K562 (cell line): ENCODE results near the gene FLVCR2. TPM values are rescaled to one million over a fixed set of nuclear protein-coding genes. Genes with fewer than 3 reads are reported as not detected.

ENCODE experiments used
- PBX2 ChIP-seq, 2 experiments: IDR thresholded peaks in 1 of 2; conservative IDR thresholded peaks in 1 of 2; 2 replicates each; pipeline ENCODE4 v1.6.1; 2016; ENCODE audit warnings: low read depth in 2 of 2, mild to moderate bottlenecking in 1 of 2, missing compliant biosample characterization in 1 of 2, missing genetic modification characterization in 1 of 2, moderate library complexity in 1 of 2
- PTBP1 ChIP-seq: fragments of 200-400 bp; formaldehyde crosslinking; IDR thresholded peaks from 2 replicates; pipeline ENCODE4 v1.6.1; 2017; ENCODE audit warnings: low read depth, low read length
- SMC3 ChIP-seq: conservative IDR thresholded peaks from 2 replicates; pipeline ENCODE4 v1.6.1; 2011; ENCODE audit warnings: low read depth, low read length, improper control_type of control experiment; ENCODE audit not compliant: insufficient read depth
- TAF7 ChIP-seq: fragments of 450-650 bp; IDR thresholded peaks from 2 replicates; pipeline ENCODE4 v1.6.1; 2016; ENCODE audit warnings: missing genetic modification characterization, missing compliant biosample characterization
- ZBTB1 ChIP-seq: sonication (generic); formaldehyde crosslinking; IDR thresholded peaks from 2 replicates; pipeline ENCODE4 v1.8.1; 2023; ENCODE audit warnings: missing genetic modification reagents, low read depth, mild to moderate bottlenecking, borderline replicate concordance
- polyA plus RNA-seq, 8 experiments: library from polyadenylated mRNA; depleted of rRNA in 4 of 8; stranded (reverse) in 5 of 8; unstranded in 3 of 8; fragments of >200 nt; fragmentation: Nextera tagmentation in 2 of 8; fragmentation: Illumina TruSeq in 1 of 8; extraction: Ambion mirVana in 2 of 8; extraction: Trizol in 1 of 8; gene quantifications; 2 replicates each; pipeline versions ENCODE4 v1.2.1 to v1.2.3, GENCODE V29; 2011 to 2014; ENCODE audit warnings: inconsistent platforms in 1 of 8, missing spikeins in 1 of 8
- total RNA-seq, 7 experiments: library from RNA; depleted of rRNA in 6 of 7; stranded (reverse); fragments of >200 nt in 6 of 7; fragmentation: Illumina TruSeq in 2 of 7; extraction: Trizol in 2 of 7; gene quantifications; 2 replicates each; pipeline versions ENCODE4 v1.2.1 to v1.2.3, GENCODE V29; 2011 to 2021; ENCODE audit warnings: low replicate concordance in 1 of 7
- TF ChIP-seq, protein P1 (sequence below): fragments of 200-600 bp; sonication (generic); IDR thresholded peaks from one replicate; pipeline ENCODE4 v1.6.1; 2012; ENCODE audit warnings: mild to moderate bottlenecking, low read depth, low read length, inconsistent platforms

The FLVCR2 gene
- total and polyA plus RNA-seq, 9 of the 15 experiments (the other 6 are each of a cell fraction or from before 2014, with no cell fraction given) = 1.5 TPM; not detected in 8

- TF ChIP-seq, protein P1, sequence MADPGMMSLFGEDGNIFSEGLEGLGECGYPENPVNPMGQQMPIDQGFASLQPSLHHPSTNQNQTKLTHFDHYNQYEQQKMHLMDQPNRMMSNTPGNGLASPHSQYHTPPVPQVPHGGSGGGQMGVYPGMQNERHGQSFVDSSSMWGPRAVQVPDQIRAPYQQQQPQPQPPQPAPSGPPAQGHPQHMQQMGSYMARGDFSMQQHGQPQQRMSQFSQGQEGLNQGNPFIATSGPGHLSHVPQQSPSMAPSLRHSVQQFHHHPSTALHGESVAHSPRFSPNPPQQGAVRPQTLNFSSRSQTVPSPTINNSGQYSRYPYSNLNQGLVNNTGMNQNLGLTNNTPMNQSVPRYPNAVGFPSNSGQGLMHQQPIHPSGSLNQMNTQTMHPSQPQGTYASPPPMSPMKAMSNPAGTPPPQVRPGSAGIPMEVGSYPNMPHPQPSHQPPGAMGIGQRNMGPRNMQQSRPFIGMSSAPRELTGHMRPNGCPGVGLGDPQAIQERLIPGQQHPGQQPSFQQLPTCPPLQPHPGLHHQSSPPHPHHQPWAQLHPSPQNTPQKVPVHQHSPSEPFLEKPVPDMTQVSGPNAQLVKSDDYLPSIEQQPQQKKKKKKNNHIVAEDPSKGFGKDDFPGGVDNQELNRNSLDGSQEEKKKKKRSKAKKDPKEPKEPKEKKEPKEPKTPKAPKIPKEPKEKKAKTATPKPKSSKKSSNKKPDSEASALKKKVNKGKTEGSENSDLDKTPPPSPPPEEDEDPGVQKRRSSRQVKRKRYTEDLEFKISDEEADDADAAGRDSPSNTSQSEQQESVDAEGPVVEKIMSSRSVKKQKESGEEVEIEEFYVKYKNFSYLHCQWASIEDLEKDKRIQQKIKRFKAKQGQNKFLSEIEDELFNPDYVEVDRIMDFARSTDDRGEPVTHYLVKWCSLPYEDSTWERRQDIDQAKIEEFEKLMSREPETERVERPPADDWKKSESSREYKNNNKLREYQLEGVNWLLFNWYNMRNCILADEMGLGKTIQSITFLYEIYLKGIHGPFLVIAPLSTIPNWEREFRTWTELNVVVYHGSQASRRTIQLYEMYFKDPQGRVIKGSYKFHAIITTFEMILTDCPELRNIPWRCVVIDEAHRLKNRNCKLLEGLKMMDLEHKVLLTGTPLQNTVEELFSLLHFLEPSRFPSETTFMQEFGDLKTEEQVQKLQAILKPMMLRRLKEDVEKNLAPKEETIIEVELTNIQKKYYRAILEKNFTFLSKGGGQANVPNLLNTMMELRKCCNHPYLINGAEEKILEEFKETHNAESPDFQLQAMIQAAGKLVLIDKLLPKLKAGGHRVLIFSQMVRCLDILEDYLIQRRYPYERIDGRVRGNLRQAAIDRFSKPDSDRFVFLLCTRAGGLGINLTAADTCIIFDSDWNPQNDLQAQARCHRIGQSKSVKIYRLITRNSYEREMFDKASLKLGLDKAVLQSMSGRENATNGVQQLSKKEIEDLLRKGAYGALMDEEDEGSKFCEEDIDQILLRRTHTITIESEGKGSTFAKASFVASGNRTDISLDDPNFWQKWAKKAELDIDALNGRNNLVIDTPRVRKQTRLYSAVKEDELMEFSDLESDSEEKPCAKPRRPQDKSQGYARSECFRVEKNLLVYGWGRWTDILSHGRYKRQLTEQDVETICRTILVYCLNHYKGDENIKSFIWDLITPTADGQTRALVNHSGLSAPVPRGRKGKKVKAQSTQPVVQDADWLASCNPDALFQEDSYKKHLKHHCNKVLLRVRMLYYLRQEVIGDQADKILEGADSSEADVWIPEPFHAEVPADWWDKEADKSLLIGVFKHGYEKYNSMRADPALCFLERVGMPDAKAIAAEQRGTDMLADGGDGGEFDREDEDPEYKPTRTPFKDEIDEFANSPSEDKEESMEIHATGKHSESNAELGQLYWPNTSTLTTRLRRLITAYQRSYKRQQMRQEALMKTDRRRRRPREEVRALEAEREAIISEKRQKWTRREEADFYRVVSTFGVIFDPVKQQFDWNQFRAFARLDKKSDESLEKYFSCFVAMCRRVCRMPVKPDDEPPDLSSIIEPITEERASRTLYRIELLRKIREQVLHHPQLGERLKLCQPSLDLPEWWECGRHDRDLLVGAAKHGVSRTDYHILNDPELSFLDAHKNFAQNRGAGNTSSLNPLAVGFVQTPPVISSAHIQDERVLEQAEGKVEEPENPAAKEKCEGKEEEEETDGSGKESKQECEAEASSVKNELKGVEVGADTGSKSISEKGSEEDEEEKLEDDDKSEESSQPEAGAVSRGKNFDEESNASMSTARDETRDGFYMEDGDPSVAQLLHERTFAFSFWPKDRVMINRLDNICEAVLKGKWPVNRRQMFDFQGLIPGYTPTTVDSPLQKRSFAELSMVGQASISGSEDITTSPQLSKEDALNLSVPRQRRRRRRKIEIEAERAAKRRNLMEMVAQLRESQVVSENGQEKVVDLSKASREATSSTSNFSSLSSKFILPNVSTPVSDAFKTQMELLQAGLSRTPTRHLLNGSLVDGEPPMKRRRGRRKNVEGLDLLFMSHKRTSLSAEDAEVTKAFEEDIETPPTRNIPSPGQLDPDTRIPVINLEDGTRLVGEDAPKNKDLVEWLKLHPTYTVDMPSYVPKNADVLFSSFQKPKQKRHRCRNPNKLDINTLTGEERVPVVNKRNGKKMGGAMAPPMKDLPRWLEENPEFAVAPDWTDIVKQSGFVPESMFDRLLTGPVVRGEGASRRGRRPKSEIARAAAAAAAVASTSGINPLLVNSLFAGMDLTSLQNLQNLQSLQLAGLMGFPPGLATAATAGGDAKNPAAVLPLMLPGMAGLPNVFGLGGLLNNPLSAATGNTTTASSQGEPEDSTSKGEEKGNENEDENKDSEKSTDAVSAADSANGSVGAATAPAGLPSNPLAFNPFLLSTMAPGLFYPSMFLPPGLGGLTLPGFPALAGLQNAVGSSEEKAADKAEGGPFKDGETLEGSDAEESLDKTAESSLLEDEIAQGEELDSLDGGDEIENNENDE = no peak
- TF ChIP-seq PBX2 (CRISPR knock-in tag; IDR thresholded peaks at IDR 0.05; ENCODE audit: low read depth) (no peak), PBX2 (tag; conservative IDR thresholded peaks at IDR 0.05; ENCODE audit: low read depth) (no peak), TAF7 (tag) (no peak), ZBTB1 (CRISPR knock-in tag) (no peak), PTBP1 (no peak), SMC3 (no peak)
These were observed 68.3 kb downstream of the FLVCR2 start (continued) for GRCh38 chr14:75646762-75647161.
